ENCODE measurements around the gene GLIPR1L2.

GLIPR1L2 gene

GRCh38 chr12:75479963-75480461, 89.1 kb downstream of the GLIPR1L2 start:
- peak; percentile 40 for DNase-seq

DNA sequence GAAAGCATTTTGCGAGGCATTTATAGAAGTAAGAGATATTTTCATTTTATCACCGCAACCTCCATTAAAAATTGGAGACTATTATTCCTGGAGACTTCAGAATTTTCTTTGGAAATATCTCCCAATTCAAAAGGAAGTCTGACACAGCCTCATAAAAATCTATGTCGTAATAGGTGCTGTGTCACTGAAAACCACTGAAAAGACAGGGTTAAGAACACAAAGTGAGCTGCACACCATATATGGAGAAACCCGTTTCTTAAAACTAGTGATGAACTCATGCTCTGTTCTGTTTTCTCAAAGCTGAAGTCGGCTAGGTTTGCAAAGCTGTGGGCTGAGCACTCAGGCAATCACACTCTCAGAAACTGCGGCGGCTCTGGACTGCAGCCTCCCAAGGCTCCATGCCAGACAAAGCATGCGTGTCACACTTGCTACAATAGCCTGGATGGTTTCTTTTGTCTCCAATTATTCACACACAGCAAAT, 89.6 kb downstream of the GLIPR1L2 start, which contains the start of gene GLIPR1:
GLIPR1 (plus strand) TSS at position 287 of the 481 bp plus-strand sequence; CDS start at position 413, 126 bp downstream.
- DNase-seq = peak; percentile 93

DNA sequence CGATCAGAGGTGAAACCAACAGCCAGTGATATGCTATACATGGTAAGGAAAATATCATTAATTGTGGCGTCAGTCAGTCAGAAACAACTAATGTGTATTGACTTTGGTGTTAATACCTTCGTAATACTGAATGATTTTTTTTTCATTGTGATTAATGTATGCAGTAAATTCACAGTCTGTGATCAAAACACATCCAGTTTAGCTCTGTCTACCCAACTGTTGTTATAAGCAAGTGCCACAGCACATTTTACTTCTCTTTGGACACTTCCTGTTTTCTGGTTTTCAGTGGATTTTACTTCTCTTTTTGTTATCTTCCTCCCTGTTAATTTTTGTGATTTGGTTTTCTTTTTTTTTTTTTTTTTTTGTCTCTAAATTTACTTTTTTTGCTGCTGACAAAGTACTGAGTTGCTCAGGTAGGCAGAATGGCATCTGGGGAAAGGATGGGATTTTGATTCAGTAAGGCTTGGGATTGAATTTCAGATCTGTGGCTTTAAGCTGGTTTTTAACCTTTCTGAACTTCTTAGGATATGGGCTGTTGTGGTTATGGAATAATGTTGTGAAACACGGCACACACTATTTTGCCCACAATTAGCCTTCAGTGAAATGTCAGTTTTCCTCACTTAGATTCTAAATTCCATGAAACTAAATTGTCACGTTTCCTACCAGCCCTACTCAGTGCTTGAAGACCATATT, 90.3 kb downstream of the GLIPR1L2 start:
- DNase-seq = peak; percentile 61

GRCh38 chr12:75481774-75482173, 90.9 kb downstream of the GLIPR1L2 start:
- DNase-seq = peak; percentile 51

Data from suppressor macrophage treated with lipopolysaccharide for 4 hours (primary cell).